Kidney (tissue), 14 donors: ENCODE measurements around the gene PROB1. TPM values are rescaled to one million over a fixed set of nuclear protein-coding genes. Genes with fewer than 3 reads are reported as not detected.

ENCODE experiments used
- DNase-seq, 5 donors: peaks; one replicate each; pipeline ENCODE4 v3.0.0-alpha.2; 2013 to 2020
- FAIRE-seq: peaks from 2 replicates; lab custom pipeline; 2012; peaks lifted over from hg19 to GRCh38; lab: Jason Lieb, UNC
- H3K27ac ChIP-seq, 2 donors: one replicate each; pipeline ENCODE4 v1.7.0; 2013; ENCODE audit warnings: low read depth in 2 of 2, low read length in 2 of 2, inconsistent platforms in 1 of 2
- H3K27me3 ChIP-seq: one replicate; pipeline ENCODE4 v1.7.1; 2013; ENCODE audit warnings: low read length, inconsistent platforms; ENCODE audit not compliant: control insufficient read depth, insufficient read depth
- H3K36me3 ChIP-seq, 3 donors: one replicate each; pipeline versions ENCODE4 v1.7.0 to v1.7.1; 2013; ENCODE audit warnings: low read length in 3 of 3, control low read depth in 1 of 3, inconsistent platforms in 1 of 3; ENCODE audit not compliant: insufficient read depth in 3 of 3, control insufficient read depth in 2 of 3
- H3K4me1 ChIP-seq, 3 donors: one replicate each; pipeline versions ENCODE4 v1.7.0 to v1.7.1; 2013; ENCODE audit warnings: low read length in 3 of 3, inconsistent platforms in 1 of 3, low read depth in 1 of 3; ENCODE audit not compliant: control insufficient read depth in 2 of 3, insufficient read depth in 2 of 3
- H3K4me3 ChIP-seq, 3 donors: one replicate each; pipeline versions ENCODE4 v1.7.0 to v1.8.1; 2013; ENCODE audit warnings: low read length in 3 of 3, control low read depth in 1 of 3, inconsistent platforms in 1 of 3
- H3K9ac ChIP-seq, 3 donors: one replicate each; pipeline versions ENCODE4 v1.7.0 to v1.7.1; 2013; ENCODE audit warnings: low read length in 3 of 3, control low read depth in 1 of 3, inconsistent platforms in 1 of 3
- H3K9me3 ChIP-seq, 3 donors: one replicate each; pipeline versions ENCODE4 v1.7.0 to v1.7.1; 2013; ENCODE audit warnings: low read length in 3 of 3, control low read depth in 1 of 3, inconsistent platforms in 1 of 3; ENCODE audit not compliant: control insufficient read depth in 2 of 3, insufficient read depth in 1 of 3
- intact Hi-C: fragments of 100-400 bp; cut with DNase I; formaldehyde crosslinking; loops from one replicate; pipeline ENCODE4 v1.11.1; 2022
- polyA plus RNA-seq: library from polyadenylated mRNA; stranded (reverse); fragments of 350-450 nt; fragmentation: Illumina TruSeq; extraction: RNeasy Lipid Tissue Mini Kit (QIAGEN cat#74804); gene quantifications from one replicate; pipeline ENCODE4 v1.2.3, GENCODE V29; 2014; ENCODE audit warnings: low read depth, low replicate concordance; ENCODE audit not compliant: insufficient read depth
- total RNA-seq: library from RNA; stranded (reverse); fragmentation: NEBNext Ultra II Directional; extraction: Animal tissue kit (Norgen Biotek cat#: 25700); gene quantifications from one replicate; pipeline ENCODE4 v1.2.1, GENCODE V29; 2021
- TF ChIP-seq, protein P1 (sequence below): IDR thresholded peaks from 3 replicates; pipeline ENCODE4 v1.5.1; 2012; ENCODE audit warnings: mild to moderate bottlenecking, moderate library complexity, borderline replicate concordance; ENCODE audit not compliant: insufficient read depth; ENCODE audit errors: extremely low read depth
- donor health status: control.
- donor health status: control.
- donor health status: control.
- donor health status: control.
- donor health status: control.
- donor health status: DM: yes; HTN: yes; CAD: no.
- donor health status: Normal renal cell carcinoma (clear cell type).

The PROB1 gene
- total and polyA plus RNA-seq, 2 donors from 2014 or later, result 1.5 to 3.8 TPM

DNA sequence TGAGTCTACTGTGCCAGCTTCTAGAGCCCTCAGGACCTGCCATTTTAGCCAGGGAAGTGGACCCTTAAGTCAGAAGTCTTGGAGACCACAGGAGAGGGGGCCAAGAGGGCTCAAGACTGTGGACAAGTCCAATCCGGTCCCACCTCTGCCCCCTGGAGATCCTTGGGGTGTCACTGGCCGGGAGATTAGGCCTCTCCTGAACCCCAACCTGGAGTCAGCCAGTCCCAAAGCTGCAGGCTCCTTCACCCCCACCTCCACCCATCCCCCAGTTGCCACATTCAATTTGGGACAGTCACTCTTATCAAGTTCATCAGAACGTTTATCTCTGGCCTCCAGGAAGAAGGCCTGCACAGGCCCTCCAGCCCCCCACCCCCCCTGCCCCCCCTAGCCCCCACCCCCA, 12.1 kb downstream of the PROB1 start:
- intact Hi-C loops, result no loop called here
- FAIRE-seq (no peak), DNase-seq (peak in 1 of 5 donors; percentile 44)
- TF ChIP-seq, protein P1, sequence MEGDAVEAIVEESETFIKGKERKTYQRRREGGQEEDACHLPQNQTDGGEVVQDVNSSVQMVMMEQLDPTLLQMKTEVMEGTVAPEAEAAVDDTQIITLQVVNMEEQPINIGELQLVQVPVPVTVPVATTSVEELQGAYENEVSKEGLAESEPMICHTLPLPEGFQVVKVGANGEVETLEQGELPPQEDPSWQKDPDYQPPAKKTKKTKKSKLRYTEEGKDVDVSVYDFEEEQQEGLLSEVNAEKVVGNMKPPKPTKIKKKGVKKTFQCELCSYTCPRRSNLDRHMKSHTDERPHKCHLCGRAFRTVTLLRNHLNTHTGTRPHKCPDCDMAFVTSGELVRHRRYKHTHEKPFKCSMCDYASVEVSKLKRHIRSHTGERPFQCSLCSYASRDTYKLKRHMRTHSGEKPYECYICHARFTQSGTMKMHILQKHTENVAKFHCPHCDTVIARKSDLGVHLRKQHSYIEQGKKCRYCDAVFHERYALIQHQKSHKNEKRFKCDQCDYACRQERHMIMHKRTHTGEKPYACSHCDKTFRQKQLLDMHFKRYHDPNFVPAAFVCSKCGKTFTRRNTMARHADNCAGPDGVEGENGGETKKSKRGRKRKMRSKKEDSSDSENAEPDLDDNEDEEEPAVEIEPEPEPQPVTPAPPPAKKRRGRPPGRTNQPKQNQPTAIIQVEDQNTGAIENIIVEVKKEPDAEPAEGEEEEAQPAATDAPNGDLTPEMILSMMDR, result no peak
- H3K27me3 ChIP-seq, result no peaks in the 10 kb centered on the region
- peak overlapping the region; percentile 28 to 58 for H3K27ac ChIP-seq
- H3K4me3 ChIP-seq, result peak overlapping the region in 2 of 3 donors; percentile 53 to 62
- peak overlapping the region in 1 of 3 donors; percentile 71 for H3K9ac ChIP-seq
- peaks cover 0 to 9% (median 0%) of the 10 kb centered on the region in 3 donors for H3K36me3 ChIP-seq
- no peaks in the 10 kb centered on the region for H3K9me3 ChIP-seq
- H3K4me1 ChIP-seq, result peaks cover 0 to 19% (median 19%) of the 10 kb centered on the region in 3 donors

- FAIRE-seq, result no peak
- TF ChIP-seq, protein P1, result no peak
- Histone ChIP-seq H3K9ac (peak overlapping the region in 1 of 3 donors; percentile 71), H3K9me3 (no peaks in the 10 kb centered on the region), H3K4me3 (peak overlapping the region in 2 of 3 donors; percentile 36 to 62), H3K27ac (peak overlapping the region; percentile 42 to 58), H3K36me3 (peaks cover 0 to 17% (median 0%) of the 10 kb centered on the region in 3 donors), H3K4me1 (peaks cover 0 to 19% (median 17%) of the 10 kb centered on the region in 3 donors), H3K27me3 (no peaks in the 10 kb centered on the region)
- intact Hi-C loops, result no loop called here
- peak in 1 of 5 donors; percentile 50 for DNase-seq
Observed at GRCh38 chr5:139381837-139382761, 12.8 kb downstream of the PROB1 start.

DNA sequence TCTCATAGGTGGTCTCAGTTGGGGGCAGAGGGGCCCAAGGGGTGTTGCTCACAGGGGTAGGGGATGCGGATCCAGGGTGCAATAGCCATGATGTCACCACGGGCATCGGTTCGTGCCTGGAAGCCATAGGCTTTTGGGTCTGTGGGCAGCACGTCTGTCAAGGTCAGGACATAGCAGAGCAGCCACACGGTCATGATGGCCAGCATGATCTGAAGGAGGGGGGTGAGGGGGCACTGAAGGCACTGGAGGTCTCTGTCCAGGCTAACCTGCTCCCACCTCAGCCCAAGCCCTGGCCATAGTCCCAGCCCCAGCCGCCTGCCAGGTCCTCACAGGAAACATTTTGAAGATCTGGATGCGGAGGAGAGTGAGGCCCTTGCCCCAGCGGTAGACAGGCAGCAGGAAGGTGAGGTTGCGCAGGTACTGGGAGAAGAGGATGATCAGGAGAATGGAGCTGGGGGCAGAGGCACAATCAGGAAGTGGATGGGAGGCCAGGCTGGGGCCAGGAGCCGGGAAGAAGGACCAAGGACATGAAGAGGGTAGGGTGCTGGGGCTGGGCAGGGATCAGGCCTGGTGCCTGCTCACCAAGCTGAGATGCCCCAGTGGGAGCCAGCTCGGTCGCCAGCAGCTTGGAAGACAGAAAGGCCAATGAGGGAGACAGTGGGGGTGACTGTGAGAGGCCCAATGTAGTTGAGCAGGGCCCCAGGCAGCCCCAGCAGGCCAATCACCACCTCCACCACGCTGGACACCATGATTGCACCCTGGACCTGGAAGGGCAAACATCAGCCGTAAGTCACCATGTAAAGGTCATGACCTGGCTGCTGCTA, 15.1 kb downstream of the PROB1 start:
- FAIRE-seq (no peak), DNase-seq (no peak)
- Histone ChIP-seq H3K36me3 (peaks cover 0 to 17% (median 0%) of the 10 kb centered on the region in 3 donors), H3K4me1 (peaks cover 0 to 18% (median 16%) of the 10 kb centered on the region in 3 donors), H3K4me3 (peak overlapping the region in 1 of 3 donors; percentile 37), H3K27me3 (no peaks in the 10 kb centered on the region), H3K9me3 (no peaks in the 10 kb centered on the region), H3K27ac (no peak overlapping the region), H3K9ac (no peak overlapping the region)
- intact Hi-C loops, result no loop called here
- TF ChIP-seq, protein P1, result no peak
